ENCODE data around the gene ACSM2A.
"Not testable (repeated sequence)": the region's sequence is repeated elsewhere in the genome, so short reads cannot be mapped to it uniquely, and the experiment has no call there.

The ACSM2A gene

GRCh38 chr16:20459227-20459626 is 7.9 kb downstream of the ACSM2A start:
- not testable (repeated sequence) for DNase-seq

DNA sequence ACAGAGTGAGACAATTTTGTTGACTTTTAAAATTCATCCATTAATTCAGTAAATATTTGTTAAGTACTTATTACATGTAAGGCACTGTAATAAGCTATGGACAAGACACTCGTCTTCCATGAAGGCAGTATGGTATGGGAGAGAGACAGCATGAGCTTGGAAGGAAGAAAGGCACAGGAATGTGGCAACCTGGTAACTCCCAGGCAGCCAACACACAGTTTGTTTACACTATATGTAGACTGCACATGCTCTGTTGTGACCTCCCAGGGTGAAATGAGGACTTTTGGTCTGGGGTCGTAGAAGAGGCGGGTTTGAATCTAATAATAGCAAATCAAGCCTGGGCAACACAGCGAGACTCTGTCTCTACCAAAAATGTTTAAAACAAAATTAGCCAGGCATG is 9.0 kb downstream of the ACSM2A start:
- not testable (repeated sequence) for DNase-seq

DNA sequence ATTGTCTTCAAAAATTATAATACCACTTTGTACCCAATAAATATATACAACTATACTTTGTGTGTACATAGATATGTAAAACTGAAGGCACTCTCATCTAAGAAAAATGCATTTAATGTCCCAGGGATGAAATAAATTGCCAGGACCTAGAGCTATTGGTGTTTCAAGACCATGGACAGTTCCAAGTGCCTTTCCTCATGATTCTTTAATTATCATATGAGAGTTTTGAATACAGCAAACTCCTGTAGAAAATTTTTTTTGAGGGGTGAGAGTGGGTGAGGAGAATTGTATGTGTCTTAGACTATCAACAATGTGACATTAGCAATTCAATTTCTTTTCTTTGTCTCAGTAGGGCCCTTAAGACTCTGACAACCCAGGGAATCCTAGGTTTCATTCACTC is 17.6 kb downstream of the ACSM2A start:
- DNase-seq: not testable (repeated sequence)

GRCh38 chr16:20469930-20470329 is 18.6 kb downstream of the ACSM2A start:
- peak; percentile 24 for DNase-seq

DNA sequence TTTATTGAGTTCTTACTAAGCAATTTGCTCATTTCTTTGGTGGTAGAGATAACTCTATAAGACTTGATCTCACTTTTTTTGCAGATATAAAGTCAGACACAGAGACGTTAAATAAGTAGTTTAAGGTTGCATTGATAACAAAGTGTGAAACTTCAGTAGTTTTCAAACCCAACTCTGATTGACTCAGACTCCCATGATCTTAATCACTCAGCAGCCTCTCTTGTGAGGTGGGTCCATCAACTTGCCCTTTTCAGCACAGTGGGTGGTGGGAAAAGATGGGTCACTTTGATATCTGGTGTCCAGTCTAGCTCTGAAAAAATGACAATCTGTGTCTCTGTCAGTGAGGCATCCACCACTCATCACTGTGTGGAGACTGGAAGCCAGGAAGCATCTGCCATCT is 19.4 kb downstream of the ACSM2A start:
- not testable (repeated sequence) for DNase-seq

DNA sequence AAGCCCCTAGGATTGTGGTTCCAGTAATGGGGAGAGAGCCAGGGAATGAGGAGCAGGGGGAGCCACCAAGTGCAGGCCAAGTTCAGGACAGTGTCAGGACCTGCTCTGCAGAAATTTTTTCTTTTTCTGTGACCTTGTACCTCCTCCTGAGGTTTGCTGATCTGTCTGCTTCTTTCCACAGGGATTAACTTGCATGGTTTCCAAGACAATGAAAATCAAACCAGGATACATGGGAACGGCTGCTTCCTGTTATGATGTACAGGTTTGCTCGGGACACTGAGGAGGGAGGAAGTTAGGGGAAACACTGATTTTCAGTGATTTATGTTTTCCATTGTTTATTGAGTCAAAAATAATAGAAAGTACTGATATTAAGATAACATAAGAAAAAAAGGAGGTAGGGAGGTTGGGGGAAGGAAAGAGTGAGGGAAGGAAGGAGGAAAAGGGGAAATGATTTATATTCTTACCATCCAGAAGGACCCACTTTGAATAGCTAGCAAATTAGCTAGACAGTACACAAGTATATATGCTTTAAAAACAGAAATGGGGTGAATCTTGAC is 25.9 kb downstream of the ACSM2A start:
- not testable (repeated sequence) for DNase-seq

GRCh38 chr16:20483989-20484388 is 32.7 kb downstream of the ACSM2A start:
- DNase-seq: not testable (repeated sequence)

GRCh38 chr16:20484726-20485125 is 33.4 kb downstream of the ACSM2A start:
- no peak for DNase-seq

DNA sequence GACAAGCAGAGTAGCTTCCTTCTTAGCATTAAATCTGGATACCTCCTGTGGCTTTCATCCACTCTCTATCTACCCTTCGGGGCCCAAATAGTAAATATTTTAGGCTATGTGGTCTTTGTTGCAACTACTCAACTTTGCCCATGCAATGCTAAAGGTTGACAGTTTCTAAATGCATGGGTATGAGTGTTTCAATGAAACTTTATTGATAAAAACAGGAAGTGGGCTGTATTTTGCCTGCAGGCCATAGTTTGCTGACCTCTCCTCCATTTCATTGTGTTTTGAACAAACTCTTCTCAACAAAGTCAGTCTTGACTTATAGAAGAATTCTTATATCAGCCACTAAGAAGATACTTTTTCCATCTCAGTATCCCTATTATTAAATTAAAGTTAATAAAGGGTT is 34.1 kb downstream of the ACSM2A start:
- no peak for DNase-seq

GRCh38 chr16:20490994-20491393 is 39.7 kb downstream of the ACSM2A start:
- DNase-seq: not testable (repeated sequence)

DNA sequence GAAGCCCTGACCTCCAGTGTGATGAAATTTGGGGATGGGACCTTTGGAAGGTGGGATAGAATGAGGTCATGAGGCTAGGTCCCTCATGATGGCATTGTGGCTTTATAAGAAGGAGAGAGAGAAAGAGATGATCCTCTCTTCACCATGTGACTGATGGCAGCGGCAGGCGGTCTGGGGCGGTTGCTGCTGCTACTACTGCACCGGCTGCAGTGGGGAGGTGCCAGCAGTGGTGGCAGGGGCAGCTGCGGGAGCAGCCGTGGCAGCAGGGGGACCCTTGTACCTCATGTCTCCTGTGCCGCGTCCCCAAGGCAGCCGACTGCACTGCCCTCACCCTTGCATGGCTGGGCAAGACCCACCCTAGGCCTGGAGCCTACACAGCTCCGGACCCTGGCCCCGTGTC is 40.1 kb downstream of the ACSM2A start:
- not testable (repeated sequence) for DNase-seq

GRCh38 chr16:20504418-20504817 is 53.1 kb downstream of the ACSM2A start:
- no peak for DNase-seq

GRCh38 chr16:20507280-20507679 is 56.0 kb downstream of the ACSM2A start:
- DNase-seq: no peak

DNA sequence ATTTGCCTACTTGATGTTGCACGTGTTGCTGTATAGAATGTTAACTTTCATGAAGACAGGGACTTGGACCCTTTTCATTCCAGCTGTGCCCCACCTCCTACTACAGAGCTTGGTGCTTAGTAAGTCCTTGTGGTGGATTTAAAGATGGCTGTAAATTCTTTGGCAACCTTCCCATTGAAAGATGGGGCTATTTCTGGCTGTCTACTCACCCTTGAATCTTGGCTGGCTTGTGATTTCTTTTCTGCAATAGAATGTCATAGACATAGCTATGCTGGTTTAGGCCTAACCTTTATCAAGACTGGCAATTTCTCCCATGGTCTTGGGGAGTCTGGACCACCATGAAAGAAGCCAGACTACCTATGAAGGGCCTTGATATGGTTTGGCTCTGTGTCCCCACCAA is 59.0 kb downstream of the ACSM2A start:
- no peak for DNase-seq

- DNase-seq: no peak
Measured at GRCh38 chr16:20515688-20516090, 64.4 kb downstream of the ACSM2A start.

- no peak for DNase-seq
Measured at GRCh38 chr16:20517149-20517548, 65.8 kb downstream of the ACSM2A start.

GRCh38 chr16:20519231-20519630 is 67.9 kb downstream of the ACSM2A start:
- DNase-seq: no peak

DNA sequence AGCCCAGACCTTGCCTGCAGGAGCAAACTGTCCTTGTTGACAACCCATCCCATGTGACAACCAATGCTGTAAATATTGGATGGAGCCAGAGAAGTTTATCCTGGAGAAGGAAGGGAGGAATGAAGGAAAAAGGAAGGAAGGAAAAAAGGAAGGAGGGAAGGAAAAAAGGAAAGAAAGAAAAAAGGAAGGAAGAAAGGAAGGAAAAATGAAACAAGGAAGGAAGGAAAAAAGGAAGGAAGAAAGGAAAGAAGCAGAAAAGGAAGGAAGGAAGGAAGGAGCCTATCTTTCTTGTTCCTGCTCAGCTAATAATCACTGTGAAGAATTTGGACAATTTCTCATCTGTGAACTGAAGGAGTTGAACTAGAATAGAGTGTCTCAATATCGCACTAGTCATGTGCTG is 68.8 kb downstream of the ACSM2A start:
- DNase-seq: no peak

DNA sequence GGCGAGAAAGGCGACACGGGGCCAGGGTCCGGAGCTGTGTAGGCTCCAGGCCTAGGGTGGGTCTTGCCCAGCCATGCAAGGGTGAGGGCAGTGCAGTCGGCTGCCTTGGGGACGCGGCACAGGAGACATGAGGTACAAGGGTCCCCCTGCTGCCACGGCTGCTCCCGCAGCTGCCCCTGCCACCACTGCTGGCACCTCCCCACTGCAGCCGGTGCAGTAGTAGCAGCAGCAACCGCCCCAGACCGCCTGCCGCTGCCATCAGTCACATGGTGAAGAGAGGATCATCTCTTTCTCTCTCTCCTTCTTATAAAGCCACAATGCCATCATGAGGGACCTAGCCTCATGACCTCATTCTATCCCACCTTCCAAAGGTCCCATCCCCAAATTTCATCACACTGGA is 80.5 kb downstream of the ACSM2A start:
- DNase-seq: not testable (repeated sequence)

GRCh38 chr16:20532284-20532792 is 81.0 kb downstream of the ACSM2A start:
- DNase-seq: not testable (repeated sequence)

DNA sequence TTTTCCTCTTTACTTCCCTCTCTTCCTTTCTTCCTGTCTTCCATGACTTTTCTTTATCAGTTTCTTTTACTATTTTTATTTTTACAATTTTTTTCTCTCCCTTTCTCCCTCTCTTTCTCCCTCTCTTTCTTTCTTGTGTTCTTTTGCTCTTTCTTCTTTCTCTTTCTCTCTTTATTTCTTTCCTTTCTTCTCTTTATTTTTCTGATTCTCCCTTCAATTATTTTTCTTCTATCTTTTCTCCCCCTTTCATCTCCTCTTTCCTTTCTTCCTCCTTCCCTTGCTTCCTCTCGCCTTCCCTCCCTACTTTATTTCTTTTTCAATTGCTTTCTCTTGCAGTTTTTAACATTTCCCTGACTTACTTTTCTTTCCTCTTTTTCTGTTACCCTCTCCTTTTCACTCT is 85.3 kb downstream of the ACSM2A start:
- DNase-seq: not testable (repeated sequence)
